Esophagus squamous epithelium (tissue), 4 donors: ENCODE results near the gene LBHD2.

Source experiments
- CTCF ChIP-seq, 6 experiments: fragments of 450-650 bp in 4 of 6; fragments of 200-600 bp in 2 of 6; sonication (generic) in 2 of 6; IDR thresholded peaks; one replicate each; pipeline ENCODE4 v1.5.1; 2016 to 2019; ENCODE audit warnings: antibody characterized with exemption in 6 of 6, mild to moderate bottlenecking in 4 of 6, moderate library complexity in 4 of 6
- POLR2A ChIP-seq, 4 donors: fragments of 450-650 bp; IDR thresholded peaks; one replicate each; pipeline ENCODE4 v1.6.1; 2017; ENCODE audit warnings: antibody characterized with exemption in 4 of 4, mild to moderate bottlenecking in 4 of 4, moderate library complexity in 3 of 4

GRCh38 chr14:103130017-103130764 is 46.2 kb downstream of the LBHD2 start:
- TF ChIP-seq CTCF (IDR thresholded peaks at IDR 0.05) (no peak), POLR2A (IDR thresholded peaks at IDR 0.05) (no peak)
